ENCODE measurements around the gene NKX2-2.

DNA sequence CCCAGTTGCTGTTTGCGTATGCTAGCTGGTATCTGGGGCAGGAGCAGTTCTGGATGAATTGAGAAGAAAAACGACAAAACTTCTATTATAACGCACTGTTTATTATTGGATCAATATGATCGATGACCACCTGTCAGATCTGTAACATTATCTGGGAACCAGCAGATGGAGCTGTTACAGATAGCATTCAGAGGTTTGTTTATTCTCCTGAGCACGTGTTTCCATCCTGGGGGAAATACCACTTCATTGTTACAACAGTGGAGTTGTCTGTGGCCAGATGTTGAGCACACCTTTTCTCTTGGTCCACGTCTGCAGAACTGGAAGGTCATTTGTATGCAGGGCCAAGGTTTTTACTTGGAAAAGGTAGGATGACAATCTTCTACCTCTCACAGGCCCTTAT, 16.0 kb upstream of the NKX2-2 start:
- TF ChIP-seq POLR2A (IDR thresholded peaks at IDR 0.05; ENCODE audit: low read depth, low read length) (no peak), POLR2AphosphoS5 (IDR thresholded peaks at IDR 0.05; ENCODE audit: low read depth, low read length) (no peak), TAF1 (IDR thresholded peaks at IDR 0.05; ENCODE audit: borderline replicate concordance, low read depth, low read length) (no peak)

Data from GM12892 (cell line).